Gastrocnemius medialis (tissue), 4 donors: Measurements from ENCODE around the gene FTSJ1.

Experiments
- POLR2A ChIP-seq, 2 donors: fragments of 450-650 bp; IDR thresholded peaks; one replicate each; pipeline ENCODE4 v1.6.1; 2017; ENCODE audit warnings: antibody characterized with exemption in 2 of 2, mild to moderate bottlenecking in 2 of 2, moderate library complexity in 2 of 2
- TF ChIP-seq, protein P1 (sequence below), 5 experiments: fragments of 450-650 bp in 3 of 5; fragments of 200-600 bp in 2 of 5; sonication (generic) in 2 of 5; IDR thresholded peaks in 4 of 5; conservative IDR thresholded peaks in 1 of 5; 1 replicate in 4 of 5; 2 replicates in 1 of 5; pipeline ENCODE4 v1.5.1; 2016 to 2019; ENCODE audit warnings: antibody characterized with exemption in 5 of 5, mild to moderate bottlenecking in 3 of 5, moderate library complexity in 3 of 5

GRCh38 chrX:48490661-48491060, 14.7 kb downstream of the FTSJ1 start:
- TF ChIP-seq, protein P1, sequence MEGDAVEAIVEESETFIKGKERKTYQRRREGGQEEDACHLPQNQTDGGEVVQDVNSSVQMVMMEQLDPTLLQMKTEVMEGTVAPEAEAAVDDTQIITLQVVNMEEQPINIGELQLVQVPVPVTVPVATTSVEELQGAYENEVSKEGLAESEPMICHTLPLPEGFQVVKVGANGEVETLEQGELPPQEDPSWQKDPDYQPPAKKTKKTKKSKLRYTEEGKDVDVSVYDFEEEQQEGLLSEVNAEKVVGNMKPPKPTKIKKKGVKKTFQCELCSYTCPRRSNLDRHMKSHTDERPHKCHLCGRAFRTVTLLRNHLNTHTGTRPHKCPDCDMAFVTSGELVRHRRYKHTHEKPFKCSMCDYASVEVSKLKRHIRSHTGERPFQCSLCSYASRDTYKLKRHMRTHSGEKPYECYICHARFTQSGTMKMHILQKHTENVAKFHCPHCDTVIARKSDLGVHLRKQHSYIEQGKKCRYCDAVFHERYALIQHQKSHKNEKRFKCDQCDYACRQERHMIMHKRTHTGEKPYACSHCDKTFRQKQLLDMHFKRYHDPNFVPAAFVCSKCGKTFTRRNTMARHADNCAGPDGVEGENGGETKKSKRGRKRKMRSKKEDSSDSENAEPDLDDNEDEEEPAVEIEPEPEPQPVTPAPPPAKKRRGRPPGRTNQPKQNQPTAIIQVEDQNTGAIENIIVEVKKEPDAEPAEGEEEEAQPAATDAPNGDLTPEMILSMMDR (IDR thresholded peaks at IDR 0.05 in 4 of 5, conservative IDR thresholded peaks at IDR 0.05 in 1 of 5), result no peak
- TF ChIP-seq POLR2A (IDR thresholded peaks at IDR 0.05), result no peak
